Keratinocyte (primary cell): Measurements from ENCODE around the gene HS3ST1. TPM values are rescaled to one million over a fixed set of nuclear protein-coding genes. Genes with fewer than 3 reads are reported as not detected.

Experiments
- DNase-seq: peaks from one replicate; pipeline ENCODE4 v3.0.0-alpha.2; 2011; ENCODE audit warnings: low read depth, missing footprints, low spot score
- FAIRE-seq: peaks from 2 replicates; lab custom pipeline; 2011; peaks lifted over from hg19 to GRCh38; lab: Jason Lieb, UNC
- H2AFZ ChIP-seq: 2 replicates; pipeline ENCODE4 v1.6.0; 2012; ENCODE audit warnings: low read length, control low read depth, inconsistent platforms; ENCODE audit not compliant: control insufficient read depth
- H3K27ac ChIP-seq: 2 replicates; pipeline ENCODE4 v1.5.1; 2011; ENCODE audit warnings: low read length; ENCODE audit not compliant: control insufficient read depth, insufficient read depth
- H3K27me3 ChIP-seq: 3 replicates; pipeline ENCODE4 v1.6.0; 2011; ENCODE audit warnings: low read length; ENCODE audit not compliant: control insufficient read depth, insufficient read depth; ENCODE audit errors: extremely low read depth
- H3K36me3 ChIP-seq, 2 experiments: 2 replicates in 1 of 2; 3 replicates in 1 of 2; pipeline ENCODE4 v1.5.1; 2011; ENCODE audit warnings: low read length in 2 of 2, mild to moderate bottlenecking in 1 of 2; ENCODE audit not compliant: control insufficient read depth in 2 of 2, insufficient read depth in 2 of 2; ENCODE audit errors: extremely low read depth in 1 of 2
- H3K4me1 ChIP-seq: 3 replicates; pipeline ENCODE4 v1.5.1; 2011; ENCODE audit warnings: low read length; ENCODE audit not compliant: control insufficient read depth, insufficient read depth; ENCODE audit errors: extremely low read depth
- H3K4me2 ChIP-seq: 3 replicates; pipeline ENCODE4 v1.6.0; 2011; ENCODE audit warnings: low read depth, low read length; ENCODE audit not compliant: control insufficient read depth, insufficient read depth; ENCODE audit errors: extremely low read depth
- H3K4me3 ChIP-seq, 3 experiments: fragments of 200-600 bp in 1 of 3; sonication (generic) in 1 of 3; 2 replicates in 2 of 3; 3 replicates in 1 of 3; pipeline ENCODE4 v1.5.1; 2011 to 2016; ENCODE audit warnings: low read length in 3 of 3, mild to moderate bottlenecking in 3 of 3, control low read depth in 2 of 3, inconsistent platforms in 1 of 3, low read depth in 1 of 3, mixed read lengths in 1 of 3, mixed run types in 1 of 3, moderate library complexity in 1 of 3; ENCODE audit not compliant: control insufficient read depth in 2 of 3, insufficient read depth in 2 of 3; ENCODE audit errors: extremely low read depth in 1 of 3
- H3K79me2 ChIP-seq: 2 replicates; pipeline ENCODE4 v1.6.0; 2012; ENCODE audit warnings: low read length; ENCODE audit not compliant: control insufficient read depth, insufficient read depth
- H3K9ac ChIP-seq: 3 replicates; pipeline ENCODE4 v1.6.0; 2011; ENCODE audit warnings: low read length; ENCODE audit not compliant: control insufficient read depth, insufficient read depth; ENCODE audit errors: extremely low read depth
- H3K9me1 ChIP-seq: 3 replicates; pipeline ENCODE4 v1.6.0; 2011; ENCODE audit warnings: low read length; ENCODE audit not compliant: control insufficient read depth, insufficient read depth; ENCODE audit errors: extremely low read depth
- H3K9me3 ChIP-seq: 2 replicates; pipeline ENCODE4 v1.5.1; 2012; ENCODE audit warnings: low read depth, low read length; ENCODE audit not compliant: control insufficient read depth
- H4K20me1 ChIP-seq: 3 replicates; pipeline ENCODE4 v1.6.0; 2011; ENCODE audit warnings: low read length; ENCODE audit not compliant: control insufficient read depth, insufficient read depth; ENCODE audit errors: extremely low read depth
- EZH2 ChIP-seq: IDR thresholded peaks from one replicate; pipeline ENCODE4 v1.6.1; 2012; ENCODE audit warnings: inconsistent platforms, mild to moderate bottlenecking, low read length, moderate library complexity
- dilution Hi-C: fragments of 300-500 bp; cut with MboI; formaldehyde crosslinking; loops from one replicate; pipeline ENCODE4 v1.7.0; 2020; ENCODE audit warnings: low sequenced_read_pairs; ENCODE audit not compliant: extremely low pct_ligation_motif_present
- polyA plus RNA-seq, 5 experiments: library from polyadenylated mRNA; depleted of rRNA in 3 of 5; stranded (reverse) in 3 of 5; stranded (forward) in 1 of 5; unstranded in 1 of 5; fragments of >200 nt; gene quantifications; 1 replicate in 1 of 5; 2 replicates in 3 of 5; 3 replicates in 1 of 5; pipeline versions ENCODE4 v1.2.1 to v1.2.3, GENCODE V29; 2011 to 2012; ENCODE audit warnings: missing spikeins in 2 of 5, low read depth in 1 of 5, low replicate concordance in 1 of 5
- TF ChIP-seq, protein P1 (sequence below), 3 experiments: IDR thresholded peaks in 1 of 3; conservative IDR thresholded peaks in 1 of 3; optimal IDR thresholded peaks in 1 of 3; 2 replicates in 2 of 3; 3 replicates in 1 of 3; pipeline versions ENCODE3 to v1.5.1; 2011; ENCODE audit warnings: low read length in 3 of 3, mild to moderate bottlenecking in 3 of 3, moderate library complexity in 2 of 3, control low read depth in 1 of 3, inconsistent platforms in 1 of 3; ENCODE audit not compliant: insufficient read depth in 2 of 3; ENCODE audit errors: extremely low read depth in 1 of 3

The HS3ST1 gene
- polyA plus RNA-seq, 1 donor (not counting 4 experiments of a cell fraction or from before 2014, with no cell fraction given) = 2.0 TPM

- Histone ChIP-seq H3K27ac (no peak overlapping the region), H3K9me3 (no peaks in the 10 kb centered on the region), H3K4me2 (peak overlapping the region; percentile 49), H3K4me1 (peaks cover 29% of the 10 kb centered on the region), H3K36me3 (peaks cover 11 to 17% of the 10 kb centered on the region in 2 experiments), H4K20me1 (peaks cover 2% of the 10 kb centered on the region), H3K9ac (peak overlapping the region; percentile 15), H3K4me3 (peak overlapping the region in 2 of 3 experiments; percentile 10 to 13), H3K79me2 (peaks cover 95% of the 10 kb centered on the region), H3K27me3 (no peaks in the 10 kb centered on the region), H3K9me1 (peaks cover 2% of the 10 kb centered on the region), H2AFZ (no peak overlapping the region)
- TF ChIP-seq, protein P1, sequence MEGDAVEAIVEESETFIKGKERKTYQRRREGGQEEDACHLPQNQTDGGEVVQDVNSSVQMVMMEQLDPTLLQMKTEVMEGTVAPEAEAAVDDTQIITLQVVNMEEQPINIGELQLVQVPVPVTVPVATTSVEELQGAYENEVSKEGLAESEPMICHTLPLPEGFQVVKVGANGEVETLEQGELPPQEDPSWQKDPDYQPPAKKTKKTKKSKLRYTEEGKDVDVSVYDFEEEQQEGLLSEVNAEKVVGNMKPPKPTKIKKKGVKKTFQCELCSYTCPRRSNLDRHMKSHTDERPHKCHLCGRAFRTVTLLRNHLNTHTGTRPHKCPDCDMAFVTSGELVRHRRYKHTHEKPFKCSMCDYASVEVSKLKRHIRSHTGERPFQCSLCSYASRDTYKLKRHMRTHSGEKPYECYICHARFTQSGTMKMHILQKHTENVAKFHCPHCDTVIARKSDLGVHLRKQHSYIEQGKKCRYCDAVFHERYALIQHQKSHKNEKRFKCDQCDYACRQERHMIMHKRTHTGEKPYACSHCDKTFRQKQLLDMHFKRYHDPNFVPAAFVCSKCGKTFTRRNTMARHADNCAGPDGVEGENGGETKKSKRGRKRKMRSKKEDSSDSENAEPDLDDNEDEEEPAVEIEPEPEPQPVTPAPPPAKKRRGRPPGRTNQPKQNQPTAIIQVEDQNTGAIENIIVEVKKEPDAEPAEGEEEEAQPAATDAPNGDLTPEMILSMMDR (optimal IDR thresholded peaks at IDR 0.05 in 1 of 3, IDR thresholded peaks at IDR 0.05 in 1 of 3, conservative IDR thresholded peaks at IDR 0.05 in 1 of 3; ENCODE audit: extremely low read depth in 1 of 3, insufficient read depth in 2 of 3, low read length in 3 of 3) = peak; percentile 32 to 57 (median 47)
- no peak for TF ChIP-seq EZH2
- FAIRE-seq = peak; percentile 76
- peak; percentile 35 for DNase-seq
- dilution Hi-C loops = no loop called here
Measured at GRCh38 chr4:11424000-11424399, 4.7 kb downstream of the HS3ST1 start.

GRCh38 chr4:11423465-11423864, 5.2 kb downstream of the HS3ST1 start:
- Histone ChIP-seq H3K79me2 (peaks cover 98% of the 10 kb centered on the region), H3K27ac (no peak overlapping the region)
- FAIRE-seq = peak; percentile 67

More at GRCh38 chr4:11423465-11423864, 5.2 kb downstream of the HS3ST1 start:
- DNase-seq = no peak
- Histone ChIP-seq H3K9me1 (peaks cover 2% of the 10 kb centered on the region), H3K36me3 (peaks cover 16 to 19% of the 10 kb centered on the region in 2 experiments), H3K4me1 (peaks cover 29% of the 10 kb centered on the region), H3K4me3 (peak overlapping the region in 2 of 3 experiments; percentile 10 to 13), H4K20me1 (peaks cover 2% of the 10 kb centered on the region), H2AFZ (no peak overlapping the region), H3K27me3 (no peaks in the 10 kb centered on the region), H3K4me2 (peak overlapping the region; percentile 49), H3K9ac (peak overlapping the region; percentile 15), H3K9me3 (no peaks in the 10 kb centered on the region)
- TF ChIP-seq, protein P1 (optimal IDR thresholded peaks at IDR 0.05 in 1 of 3, IDR thresholded peaks at IDR 0.05 in 1 of 3, conservative IDR thresholded peaks at IDR 0.05 in 1 of 3; ENCODE audit: extremely low read depth in 1 of 3, insufficient read depth in 2 of 3, low read length in 3 of 3) = no peak
- no peak for TF ChIP-seq EZH2
- dilution Hi-C loops = no loop called here
